Measurements from ENCODE around the gene ANK3. TPM values are rescaled to one million over a fixed set of nuclear protein-coding genes. Genes with fewer than 3 reads are reported as not detected.

The ANK3 gene
- total and polyA plus RNA-seq, 2 experiments from 2014 or later, result 46.5 to 85.2 TPM

- TF ChIP-seq, protein P1, sequence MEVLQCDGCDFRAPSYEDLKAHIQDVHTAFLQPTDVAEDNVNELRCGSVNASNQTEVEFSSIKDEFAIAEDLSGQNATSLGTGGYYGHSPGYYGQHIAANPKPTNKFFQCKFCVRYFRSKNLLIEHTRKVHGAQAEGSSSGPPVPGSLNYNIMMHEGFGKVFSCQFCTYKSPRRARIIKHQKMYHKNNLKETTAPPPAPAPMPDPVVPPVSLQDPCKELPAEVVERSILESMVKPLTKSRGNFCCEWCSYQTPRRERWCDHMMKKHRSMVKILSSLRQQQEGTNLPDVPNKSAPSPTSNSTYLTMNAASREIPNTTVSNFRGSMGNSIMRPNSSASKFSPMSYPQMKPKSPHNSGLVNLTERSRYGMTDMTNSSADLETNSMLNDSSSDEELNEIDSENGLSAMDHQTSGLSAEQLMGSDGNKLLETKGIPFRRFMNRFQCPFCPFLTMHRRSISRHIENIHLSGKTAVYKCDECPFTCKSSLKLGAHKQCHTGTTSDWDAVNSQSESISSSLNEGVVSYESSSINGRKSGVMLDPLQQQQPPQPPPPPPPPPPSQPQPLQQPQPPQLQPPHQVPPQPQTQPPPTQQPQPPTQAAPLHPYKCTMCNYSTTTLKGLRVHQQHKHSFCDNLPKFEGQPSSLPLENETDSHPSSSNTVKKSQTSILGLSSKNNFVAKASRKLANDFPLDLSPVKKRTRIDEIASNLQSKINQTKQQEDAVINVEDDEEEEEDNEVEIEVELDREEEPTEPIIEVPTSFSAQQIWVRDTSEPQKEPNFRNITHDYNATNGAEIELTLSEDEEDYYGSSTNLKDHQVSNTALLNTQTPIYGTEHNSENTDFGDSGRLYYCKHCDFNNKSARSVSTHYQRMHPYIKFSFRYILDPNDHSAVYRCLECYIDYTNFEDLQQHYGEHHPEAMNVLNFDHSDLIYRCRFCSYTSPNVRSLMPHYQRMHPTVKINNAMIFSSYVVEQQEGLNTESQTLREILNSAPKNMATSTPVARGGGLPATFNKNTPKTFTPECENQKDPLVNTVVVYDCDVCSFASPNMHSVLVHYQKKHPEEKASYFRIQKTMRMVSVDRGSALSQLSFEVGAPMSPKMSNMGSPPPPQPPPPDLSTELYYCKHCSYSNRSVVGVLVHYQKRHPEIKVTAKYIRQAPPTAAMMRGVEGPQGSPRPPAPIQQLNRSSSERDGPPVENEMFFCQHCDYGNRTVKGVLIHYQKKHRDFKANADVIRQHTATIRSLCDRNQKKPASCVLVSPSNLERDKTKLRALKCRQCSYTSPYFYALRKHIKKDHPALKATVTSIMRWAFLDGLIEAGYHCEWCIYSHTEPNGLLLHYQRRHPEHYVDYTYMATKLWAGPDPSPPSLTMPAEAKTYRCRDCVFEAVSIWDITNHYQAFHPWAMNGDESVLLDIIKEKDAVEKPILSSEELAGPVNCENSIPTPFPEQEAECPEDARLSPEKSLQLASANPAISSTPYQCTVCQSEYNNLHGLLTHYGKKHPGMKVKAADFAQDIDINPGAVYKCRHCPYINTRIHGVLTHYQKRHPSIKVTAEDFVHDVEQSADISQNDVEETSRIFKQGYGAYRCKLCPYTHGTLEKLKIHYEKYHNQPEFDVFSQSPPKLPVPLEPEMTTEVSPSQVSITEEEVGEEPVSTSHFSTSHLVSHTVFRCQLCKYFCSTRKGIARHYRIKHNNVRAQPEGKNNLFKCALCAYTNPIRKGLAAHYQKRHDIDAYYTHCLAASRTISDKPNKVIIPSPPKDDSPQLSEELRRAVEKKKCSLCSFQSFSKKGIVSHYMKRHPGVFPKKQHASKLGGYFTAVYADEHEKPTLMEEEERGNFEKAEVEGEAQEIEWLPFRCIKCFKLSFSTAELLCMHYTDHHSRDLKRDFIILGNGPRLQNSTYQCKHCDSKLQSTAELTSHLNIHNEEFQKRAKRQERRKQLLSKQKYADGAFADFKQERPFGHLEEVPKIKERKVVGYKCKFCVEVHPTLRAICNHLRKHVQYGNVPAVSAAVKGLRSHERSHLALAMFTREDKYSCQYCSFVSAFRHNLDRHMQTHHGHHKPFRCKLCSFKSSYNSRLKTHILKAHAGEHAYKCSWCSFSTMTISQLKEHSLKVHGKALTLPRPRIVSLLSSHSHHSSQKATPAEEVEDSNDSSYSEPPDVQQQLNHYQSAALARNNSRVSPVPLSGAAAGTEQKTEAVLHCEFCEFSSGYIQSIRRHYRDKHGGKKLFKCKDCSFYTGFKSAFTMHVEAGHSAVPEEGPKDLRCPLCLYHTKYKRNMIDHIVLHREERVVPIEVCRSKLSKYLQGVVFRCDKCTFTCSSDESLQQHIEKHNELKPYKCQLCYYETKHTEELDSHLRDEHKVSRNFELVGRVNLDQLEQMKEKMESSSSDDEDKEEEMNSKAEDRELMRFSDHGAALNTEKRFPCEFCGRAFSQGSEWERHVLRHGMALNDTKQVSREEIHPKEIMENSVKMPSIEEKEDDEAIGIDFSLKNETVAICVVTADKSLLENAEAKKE (CRISPR knock-in tag; IDR thresholded peaks at IDR 0.05), result no peak
- no peak for TF ChIP-seq POLR2AphosphoS5 (IDR thresholded peaks at IDR 0.05; ENCODE audit: low read depth)
- TF ChIP-seq EZH2phosphoT487 (IDR thresholded peaks at IDR 0.05; ENCODE audit: unreplicated experiment), result no peak
- TF ChIP-seq, protein P2, sequence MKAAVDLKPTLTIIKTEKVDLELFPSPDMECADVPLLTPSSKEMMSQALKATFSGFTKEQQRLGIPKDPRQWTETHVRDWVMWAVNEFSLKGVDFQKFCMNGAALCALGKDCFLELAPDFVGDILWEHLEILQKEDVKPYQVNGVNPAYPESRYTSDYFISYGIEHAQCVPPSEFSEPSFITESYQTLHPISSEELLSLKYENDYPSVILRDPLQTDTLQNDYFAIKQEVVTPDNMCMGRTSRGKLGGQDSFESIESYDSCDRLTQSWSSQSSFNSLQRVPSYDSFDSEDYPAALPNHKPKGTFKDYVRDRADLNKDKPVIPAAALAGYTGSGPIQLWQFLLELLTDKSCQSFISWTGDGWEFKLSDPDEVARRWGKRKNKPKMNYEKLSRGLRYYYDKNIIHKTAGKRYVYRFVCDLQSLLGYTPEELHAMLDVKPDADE (IDR thresholded peaks at IDR 0.05), result no peak
- TF ChIP-seq STAT1 (IDR thresholded peaks at IDR 0.05; ENCODE audit: unreplicated experiment), result no peak
- TF ChIP-seq EZH2 (IDR thresholded peaks at IDR 0.05; ENCODE audit: low read depth, unreplicated experiment), result no peak
- no peak for TF ChIP-seq ZNF114 (CRISPR knock-in tag; IDR thresholded peaks at IDR 0.05)
- TF ChIP-seq, protein P3, sequence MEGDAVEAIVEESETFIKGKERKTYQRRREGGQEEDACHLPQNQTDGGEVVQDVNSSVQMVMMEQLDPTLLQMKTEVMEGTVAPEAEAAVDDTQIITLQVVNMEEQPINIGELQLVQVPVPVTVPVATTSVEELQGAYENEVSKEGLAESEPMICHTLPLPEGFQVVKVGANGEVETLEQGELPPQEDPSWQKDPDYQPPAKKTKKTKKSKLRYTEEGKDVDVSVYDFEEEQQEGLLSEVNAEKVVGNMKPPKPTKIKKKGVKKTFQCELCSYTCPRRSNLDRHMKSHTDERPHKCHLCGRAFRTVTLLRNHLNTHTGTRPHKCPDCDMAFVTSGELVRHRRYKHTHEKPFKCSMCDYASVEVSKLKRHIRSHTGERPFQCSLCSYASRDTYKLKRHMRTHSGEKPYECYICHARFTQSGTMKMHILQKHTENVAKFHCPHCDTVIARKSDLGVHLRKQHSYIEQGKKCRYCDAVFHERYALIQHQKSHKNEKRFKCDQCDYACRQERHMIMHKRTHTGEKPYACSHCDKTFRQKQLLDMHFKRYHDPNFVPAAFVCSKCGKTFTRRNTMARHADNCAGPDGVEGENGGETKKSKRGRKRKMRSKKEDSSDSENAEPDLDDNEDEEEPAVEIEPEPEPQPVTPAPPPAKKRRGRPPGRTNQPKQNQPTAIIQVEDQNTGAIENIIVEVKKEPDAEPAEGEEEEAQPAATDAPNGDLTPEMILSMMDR (conservative IDR thresholded peaks at IDR 0.05; ENCODE audit: low read depth in 2 of 2), result no peak
- no peak for TF ChIP-seq JUNB (IDR thresholded peaks at IDR 0.05; ENCODE audit: unreplicated experiment)
- TF ChIP-seq CREB1 (CRISPR knock-in tag; IDR thresholded peaks at IDR 0.05; ENCODE audit: low read depth), result no peak
Measured at GRCh38 chr10:60171436-60172013, 218.2 kb downstream of the ANK3 start (continued).

Measured in GM23338 (cell line).